HG02642 (cell line): ENCODE measurements around the gene TPPP2.

Source experiments
- ATAC-seq: cut with Tn5 transposase; IDR thresholded peaks from one replicate; pipeline ENCODE4 v1.9.1; 2021; ENCODE audit warnings: mild to moderate bottlenecking; ENCODE audit not compliant: unreplicated experiment, poor library complexity

Gene TPPP2

GRCh38 chr14:21055432-21056117, 25.6 kb downstream of the TPPP2 start:
- no peak for ATAC-seq

- no peak for ATAC-seq
Observed at GRCh38 chr14:21056520-21057163, 26.6 kb downstream of the TPPP2 start.

- no peak for ATAC-seq
Observed at GRCh38 chr14:21057803-21058675, 28.0 kb downstream of the TPPP2 start, which contains the start of gene RNASE8. TSS of gene RNASE8 (plus strand) at chr14:21057822. CDS start at chr14:21057893, 71 bp downstream.

GRCh38 chr14:21058903-21059302, 28.9 kb downstream of the TPPP2 start:
- no peak for ATAC-seq

- no peak for ATAC-seq
Observed at GRCh38 chr14:21059842-21060613, 30.0 kb downstream of the TPPP2 start.

- ATAC-seq: no peak
Observed at GRCh38 chr14:21060614-21061346, 30.8 kb downstream of the TPPP2 start.

GRCh38 chr14:21061347-21061668, 31.3 kb downstream of the TPPP2 start:
- ATAC-seq: no peak

- ATAC-seq: no peak
Observed at GRCh38 chr14:21063479-21063878, 33.5 kb downstream of the TPPP2 start.

- no peak for ATAC-seq
Observed at GRCh38 chr14:21066882-21067502, 37.0 kb downstream of the TPPP2 start.

GRCh38 chr14:21068521-21069387, 38.7 kb downstream of the TPPP2 start:
- no peak for ATAC-seq

- ATAC-seq: no peak
Observed at GRCh38 chr14:21069388-21070082, 39.5 kb downstream of the TPPP2 start.

- ATAC-seq: no peak
Observed at GRCh38 chr14:21070083-21070609, 40.1 kb downstream of the TPPP2 start, which contains the start of gene ARHGEF40. TSS of gene ARHGEF40 (plus strand) at chr14:21070304. CDS start at chr14:21070397, 93 bp downstream.

- peak; percentile 20 for ATAC-seq
Observed at GRCh38 chr14:21070610-21071224, 40.7 kb downstream of the TPPP2 start.

- ATAC-seq: peak; percentile 70
Observed at GRCh38 chr14:21071225-21072030, 41.4 kb downstream of the TPPP2 start.

GRCh38 chr14:21072031-21072473, 42.0 kb downstream of the TPPP2 start:
- ATAC-seq: no peak

- no peak for ATAC-seq
Observed at GRCh38 chr14:21072781-21073339, 42.8 kb downstream of the TPPP2 start.
